ENCODE data around the gene TEX9. TPM values are rescaled to one million over a fixed set of nuclear protein-coding genes. Genes with fewer than 3 reads are reported as not detected.
"Not testable (repeated sequence)": the region's sequence is repeated elsewhere in the genome, so short reads cannot be mapped to it uniquely, and the experiment has no call there.

The TEX9 gene
- 1 to 10 TPM in 1 of 6 experiments, under 1 TPM in 5; 0.31 to 1.4 (median 0.65) TPM for total RNA-seq
- long read RNA-seq, result 0 reads

- H3K36me3 ChIP-seq, result no peaks in the 10 kb centered on the region
- under 1% methylated on average over 36 of the region's 45 CpGs for WGBS (ENCODE audit: insufficient coverage, low coverage, low lambda C conversion rate, missing lambda C conversion rate)
- H3K4me1 ChIP-seq, result peaks cover 0 to 6% (median 0%) of the 10 kb centered on the region in 4 donors
- DNase-seq, result peak; percentile 90 to 92 (median 92)
- peak within 1 kb of the TSS; percentile 69 to 76 (median 73) for H3K4me3 ChIP-seq
- intact Hi-C loops (cut with DNase I), result no loop called here
- ATAC-seq, result peak; percentile 99 to 100 (median 100)
- H3K9me3 ChIP-seq, result no peaks in the 10 kb centered on the region
- peak; percentile 38 for TF ChIP-seq POLR2A (IDR thresholded peaks at IDR 0.05)
- TF ChIP-seq CTCF (IDR thresholded peaks at IDR 0.05), result no peak
- peak within 1 kb of the TSS in 1 of 3 donors; percentile 13 for H3K27ac ChIP-seq
- H3K27me3 ChIP-seq, result no peaks in the 10 kb centered on the region
Measured at GRCh38 chr15:56365075-56365711, at the start of gene TEX9. TEX9 (plus strand) TSS chr15:56365426; CDS start chr15:56365451, 25 bp downstream.

GRCh38 chr15:56316561-56316960 is 48.7 kb upstream of the TEX9 start:
- no CpG with 5 or more reads among the region's 18 CpGs for WGBS (ENCODE audit: insufficient coverage, low coverage, low lambda C conversion rate, missing lambda C conversion rate)
- H3K36me3 ChIP-seq; DNase-seq; H3K9me3 ChIP-seq; H3K27me3 ChIP-seq; ATAC-seq; H3K27ac ChIP-seq; H3K4me1 ChIP-seq; intact Hi-C loops (cut with DNase I); H3K4me3 ChIP-seq: not testable (repeated sequence)

- no peak overlapping the region for H3K27ac ChIP-seq
- ATAC-seq (no peak), DNase-seq (no peak)
- H3K4me1 ChIP-seq, result no peaks in the 10 kb centered on the region
- no peaks in the 10 kb centered on the region for H3K36me3 ChIP-seq
- no peak overlapping the region for H3K4me3 ChIP-seq
- H3K27me3 ChIP-seq, result no peaks in the 10 kb centered on the region
- intact Hi-C loops (cut with DNase I), result no loop called here
- no peak for TF ChIP-seq POLR2A (IDR thresholded peaks at IDR 0.05)
- TF ChIP-seq CTCF (IDR thresholded peaks at IDR 0.05), result no peak
- no peaks in the 10 kb centered on the region for H3K9me3 ChIP-seq
Measured at GRCh38 chr15:56320316-56320715, 44.9 kb upstream of the TEX9 start.

GRCh38 chr15:56320861-56321260 is 44.4 kb upstream of the TEX9 start:
- DNase-seq (no peak), ATAC-seq (no peak)
- H3K9me3 ChIP-seq, result no peaks in the 10 kb centered on the region
- H3K36me3 ChIP-seq, result no peaks in the 10 kb centered on the region
- TF ChIP-seq CTCF (IDR thresholded peaks at IDR 0.05) (no peak), POLR2A (IDR thresholded peaks at IDR 0.05) (no peak)
- intact Hi-C loops (cut with DNase I), result no loop called here
- H3K4me3 ChIP-seq, result no peak overlapping the region
- H3K27me3 ChIP-seq, result no peaks in the 10 kb centered on the region
- 55% methylated on average over 3 of the region's 3 CpGs for WGBS (ENCODE audit: insufficient coverage, low coverage, low lambda C conversion rate, missing lambda C conversion rate)
- H3K27ac ChIP-seq, result no peak overlapping the region
- no peaks in the 10 kb centered on the region for H3K4me1 ChIP-seq

DNA sequence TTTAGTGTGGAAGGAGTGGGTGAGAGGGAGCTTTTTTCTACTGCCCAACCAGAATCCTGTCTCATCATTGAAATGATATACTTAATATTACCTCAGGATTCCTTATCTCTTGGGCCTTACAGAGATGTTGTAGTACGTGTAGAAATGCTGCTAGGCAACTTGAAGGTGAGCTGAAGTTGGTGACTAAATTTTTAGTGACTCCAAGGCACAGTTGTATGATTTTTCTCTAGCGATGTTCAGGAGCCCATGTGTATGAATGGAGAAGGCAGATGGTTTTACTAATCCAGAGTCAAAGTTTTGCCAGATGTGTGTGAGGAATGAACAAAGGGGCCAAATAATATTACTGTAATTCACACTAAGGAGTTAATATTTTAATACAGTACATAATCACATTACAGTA is 42.8 kb upstream of the TEX9 start:
- intact Hi-C loops (cut with DNase I), result no loop called here
- 69% methylated on average over 2 of the region's 2 CpGs for WGBS (ENCODE audit: insufficient coverage, low coverage, low lambda C conversion rate, missing lambda C conversion rate)

More for the DNA sequence above, 42.8 kb upstream of the TEX9 start:
- H3K27me3 ChIP-seq, result no peaks in the 10 kb centered on the region
- no peak overlapping the region for H3K4me3 ChIP-seq
- no peak for DNase-seq
- no peak overlapping the region for H3K27ac ChIP-seq
- ATAC-seq, result no peak
- H3K36me3 ChIP-seq, result no peaks in the 10 kb centered on the region
- no peaks in the 10 kb centered on the region for H3K9me3 ChIP-seq
- TF ChIP-seq POLR2A (IDR thresholded peaks at IDR 0.05) (no peak), CTCF (IDR thresholded peaks at IDR 0.05) (no peak)
- H3K4me1 ChIP-seq, result no peaks in the 10 kb centered on the region

All from right lobe of liver (tissue), 6 donors.